H1 (cell line): ENCODE results near the gene SEZ6L. TPM values are rescaled to one million over a fixed set of nuclear protein-coding genes. Genes with fewer than 3 reads are reported as not detected.

Experiments
- CREB1 ChIP-seq: IDR thresholded peaks from 2 replicates; pipeline ENCODE4 v1.6.1; 2012; ENCODE audit warnings: inconsistent platforms
- PHF8 ChIP-seq: fragments of 200-600 bp; sonication (generic); conservative IDR thresholded peaks from 2 replicates; pipeline ENCODE4 v1.7.1; 2012; ENCODE audit warnings: low read depth, mild to moderate bottlenecking, inconsistent platforms, low read length, moderate library complexity
- YY1 ChIP-seq: IDR thresholded peaks from 2 replicates; pipeline ENCODE4 v1.6.1; 2011; ENCODE audit warnings: low read depth, mild to moderate bottlenecking, low read length
- polyA plus RNA-seq, 7 experiments: library from polyadenylated mRNA; depleted of rRNA in 3 of 7; stranded (reverse) in 5 of 7; unstranded in 2 of 7; fragments of >200 nt in 5 of 7; fragments of 200-250 nt in 2 of 7; gene quantifications; 1 replicate in 5 of 7; 2 replicates in 1 of 7; 4 replicates in 1 of 7; pipeline versions ENCODE4 v1.2.1 to v1.2.3, GENCODE V29; 2011 to 2013; ENCODE audit warnings: missing spikeins in 2 of 7, mixed read lengths in 2 of 7
- total RNA-seq: library from RNA; stranded (reverse); fragmentation: NEBNext Ultra II Directional; extraction: Animal tissue kit (Norgen Biotek cat#: 25700); gene quantifications from 2 replicates; pipeline ENCODE4 v1.2.1, GENCODE V29; 2021
- TF ChIP-seq, protein P1 (sequence below), 3 experiments: IDR thresholded peaks; 1 replicate in 2 of 3; 2 replicates in 1 of 3; pipeline versions ENCODE4 v1.5.1 to v1.6.1; 2011; ENCODE audit warnings: low read length in 3 of 3, mild to moderate bottlenecking in 3 of 3, inconsistent platforms in 2 of 3, low read depth in 1 of 3, moderate library complexity in 1 of 3; ENCODE audit not compliant: insufficient read depth in 1 of 3; ENCODE audit errors: control extremely low read depth in 1 of 3
- TF ChIP-seq, protein P2 (sequence below): IDR thresholded peaks from 2 replicates; pipeline ENCODE4 v1.6.1; 2011; ENCODE audit warnings: low read length, improper control_type of control experiment

Gene SEZ6L
- total and polyA plus RNA-seq, 2 of the 8 experiments (the other 6 are each of a cell fraction or from before 2014, with no cell fraction given): 0.06 to 0.33 TPM

DNA sequence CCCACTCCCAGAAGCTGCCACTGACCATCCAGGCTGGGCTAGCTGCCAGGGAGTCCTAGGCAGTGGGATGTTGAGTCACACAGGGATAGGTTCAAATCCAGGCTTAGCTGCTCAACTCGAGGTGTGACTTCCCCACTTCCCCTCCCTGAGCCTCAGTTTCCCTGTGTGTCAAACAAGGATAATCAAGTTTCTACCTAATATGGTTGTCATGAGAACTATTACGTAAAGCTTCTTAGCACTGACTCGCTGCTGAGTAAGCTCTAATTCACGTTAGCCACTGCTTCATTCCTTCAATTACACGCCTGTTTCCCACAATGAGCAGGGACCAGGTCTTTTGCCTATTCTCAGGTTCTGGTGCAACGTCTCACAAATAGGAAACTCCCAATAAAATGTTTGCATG, 67.7 kb downstream of the SEZ6L start (continued):
- TF ChIP-seq, protein P1, sequence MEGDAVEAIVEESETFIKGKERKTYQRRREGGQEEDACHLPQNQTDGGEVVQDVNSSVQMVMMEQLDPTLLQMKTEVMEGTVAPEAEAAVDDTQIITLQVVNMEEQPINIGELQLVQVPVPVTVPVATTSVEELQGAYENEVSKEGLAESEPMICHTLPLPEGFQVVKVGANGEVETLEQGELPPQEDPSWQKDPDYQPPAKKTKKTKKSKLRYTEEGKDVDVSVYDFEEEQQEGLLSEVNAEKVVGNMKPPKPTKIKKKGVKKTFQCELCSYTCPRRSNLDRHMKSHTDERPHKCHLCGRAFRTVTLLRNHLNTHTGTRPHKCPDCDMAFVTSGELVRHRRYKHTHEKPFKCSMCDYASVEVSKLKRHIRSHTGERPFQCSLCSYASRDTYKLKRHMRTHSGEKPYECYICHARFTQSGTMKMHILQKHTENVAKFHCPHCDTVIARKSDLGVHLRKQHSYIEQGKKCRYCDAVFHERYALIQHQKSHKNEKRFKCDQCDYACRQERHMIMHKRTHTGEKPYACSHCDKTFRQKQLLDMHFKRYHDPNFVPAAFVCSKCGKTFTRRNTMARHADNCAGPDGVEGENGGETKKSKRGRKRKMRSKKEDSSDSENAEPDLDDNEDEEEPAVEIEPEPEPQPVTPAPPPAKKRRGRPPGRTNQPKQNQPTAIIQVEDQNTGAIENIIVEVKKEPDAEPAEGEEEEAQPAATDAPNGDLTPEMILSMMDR (IDR thresholded peaks at IDR 0.05; ENCODE audit: control extremely low read depth in 1 of 3, insufficient read depth in 1 of 3, low read depth in 1 of 3, low read length in 3 of 3): no peak
- TF ChIP-seq, protein P2, sequence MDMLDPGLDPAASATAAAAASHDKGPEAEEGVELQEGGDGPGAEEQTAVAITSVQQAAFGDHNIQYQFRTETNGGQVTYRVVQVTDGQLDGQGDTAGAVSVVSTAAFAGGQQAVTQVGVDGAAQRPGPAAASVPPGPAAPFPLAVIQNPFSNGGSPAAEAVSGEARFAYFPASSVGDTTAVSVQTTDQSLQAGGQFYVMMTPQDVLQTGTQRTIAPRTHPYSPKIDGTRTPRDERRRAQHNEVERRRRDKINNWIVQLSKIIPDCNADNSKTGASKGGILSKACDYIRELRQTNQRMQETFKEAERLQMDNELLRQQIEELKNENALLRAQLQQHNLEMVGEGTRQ: no peak
- TF ChIP-seq YY1: no peak
- TF ChIP-seq CREB1: no peak
- TF ChIP-seq PHF8: no peak
